ENCODE results near the gene DHRS9. TPM values are rescaled to one million over a fixed set of nuclear protein-coding genes. Genes with fewer than 3 reads are reported as not detected.

The DHRS9 gene
- total RNA-seq, 1 donor from 2014 or later = not detected

DNA sequence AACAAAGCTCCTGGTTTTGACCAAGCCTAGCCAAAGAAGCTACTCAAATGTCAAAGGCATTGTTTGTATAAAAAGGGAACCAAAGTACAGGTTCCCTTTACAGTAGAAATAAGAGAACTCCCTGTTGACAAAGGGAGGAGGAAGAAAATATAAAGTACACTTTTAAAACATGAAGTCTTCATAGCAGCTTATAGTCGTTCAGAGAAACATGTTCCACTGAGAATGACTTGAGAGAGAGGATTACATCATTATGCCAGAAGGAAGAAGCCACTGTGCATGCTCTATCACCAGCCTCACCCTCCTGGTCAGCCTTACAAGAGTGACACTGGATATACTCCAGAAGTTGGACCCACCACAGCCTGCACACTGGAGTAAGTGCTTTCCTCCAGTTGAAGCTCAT is 2.5 kb upstream of the DHRS9 start:
- Histone ChIP-seq H3K4me3 (no peak overlapping the region), H3K4me1 (no peaks in the 10 kb centered on the region), H3K36me3 (no peaks in the 10 kb centered on the region), H3K9me3 (no peaks in the 10 kb centered on the region), H3K27me3 (no peaks in the 10 kb centered on the region), H3K27ac (no peak overlapping the region)
- no peak for DNase-seq (ENCODE audit: low spot score in 2 of 2)
- intact Hi-C loops (cut with DNase I) = no loop called here
- TF ChIP-seq CTCF (IDR thresholded peaks at IDR 0.05) = no peak

GRCh38 chr2:169069833-169070232 is 470 bp downstream of the DHRS9 start:
- DNase-seq (ENCODE audit: low spot score in 2 of 2) = no peak
- intact Hi-C loops (cut with DNase I) = no loop called here
- Histone ChIP-seq H3K4me3 (no peak overlapping the region), H3K27ac (no peak overlapping the region), H3K4me1 (no peaks in the 10 kb centered on the region), H3K27me3 (no peaks in the 10 kb centered on the region), H3K9me3 (no peaks in the 10 kb centered on the region), H3K36me3 (no peaks in the 10 kb centered on the region)
- no peak for TF ChIP-seq CTCF (IDR thresholded peaks at IDR 0.05)

DNA sequence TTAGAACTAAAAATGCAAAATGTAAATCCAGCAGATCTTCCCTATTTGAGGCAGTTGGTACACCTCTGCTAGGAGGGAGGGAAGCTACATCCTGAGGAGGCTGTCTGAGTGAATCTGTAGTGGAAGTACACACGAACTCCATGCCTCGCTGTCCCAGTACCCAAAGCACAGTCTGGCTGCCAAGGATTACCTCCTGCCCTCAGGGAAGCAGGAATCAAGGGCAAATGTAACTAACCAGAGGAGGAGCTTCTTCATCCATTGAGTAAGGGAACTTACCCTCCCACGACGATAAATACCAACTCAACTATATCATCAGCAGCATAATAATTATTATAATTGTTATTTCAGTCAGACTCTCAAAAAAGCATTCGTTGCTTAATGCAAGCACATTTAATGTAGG is 2.1 kb downstream of the DHRS9 start:
- no peak for TF ChIP-seq CTCF (IDR thresholded peaks at IDR 0.05)
- Histone ChIP-seq H3K4me1 (no peaks in the 10 kb centered on the region), H3K27me3 (no peaks in the 10 kb centered on the region), H3K9me3 (no peaks in the 10 kb centered on the region), H3K27ac (no peak overlapping the region), H3K4me3 (no peak overlapping the region), H3K36me3 (no peaks in the 10 kb centered on the region)
- intact Hi-C loops (cut with DNase I) = no loop called here
- DNase-seq (ENCODE audit: low spot score in 2 of 2) = no peak

GRCh38 chr2:169072163-169072925 is 3.0 kb downstream of the DHRS9 start:
- H3K27me3 ChIP-seq = no peaks in the 10 kb centered on the region
- intact Hi-C loops (cut with DNase I) = no loop called here
- H3K27ac ChIP-seq = no peak overlapping the region
- no peak for DNase-seq (ENCODE audit: low spot score in 2 of 2)
- no peaks in the 10 kb centered on the region for H3K36me3 ChIP-seq
- H3K4me3 ChIP-seq = no peak overlapping the region
- TF ChIP-seq CTCF (IDR thresholded peaks at IDR 0.05) = no peak
- no peaks in the 10 kb centered on the region for H3K9me3 ChIP-seq
- no peaks in the 10 kb centered on the region for H3K4me1 ChIP-seq

DNA sequence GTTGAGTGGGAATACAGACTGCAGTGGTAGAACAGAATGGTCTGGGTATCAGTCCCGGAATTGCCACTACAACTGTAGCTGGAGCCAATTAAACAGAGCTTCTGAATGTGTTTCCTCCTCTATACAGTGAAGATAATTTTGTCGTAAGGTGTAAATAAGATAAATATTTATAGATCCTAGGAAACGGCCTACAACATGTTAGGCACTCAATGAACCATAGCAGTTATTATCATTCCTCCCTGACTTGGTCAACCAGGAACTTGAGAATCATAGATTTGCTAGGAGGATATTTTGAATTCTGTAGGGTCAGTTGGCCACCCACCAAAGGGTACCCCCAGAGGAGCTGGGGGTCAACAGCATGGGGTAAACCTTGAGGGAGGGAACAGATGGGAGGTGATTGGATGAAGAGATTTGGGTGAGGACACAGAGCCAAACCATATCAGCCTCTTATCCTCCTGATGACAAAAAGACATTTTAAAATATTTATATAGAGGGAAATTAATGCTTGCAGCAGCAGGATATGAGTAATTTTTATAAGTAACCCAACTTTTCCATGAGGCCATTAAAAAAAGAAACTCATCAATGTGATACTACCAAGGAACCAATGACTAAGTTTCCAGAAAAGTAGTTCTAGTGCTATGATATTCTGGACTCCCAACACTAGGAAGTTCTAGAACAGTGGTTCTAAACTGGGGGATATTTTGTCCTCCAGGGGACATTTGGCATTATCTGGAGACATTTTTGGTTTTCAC is 4.0 kb downstream of the DHRS9 start:
- DNase-seq (ENCODE audit: low spot score in 2 of 2) = no peak
- H3K27me3 ChIP-seq = no peaks in the 10 kb centered on the region
- intact Hi-C loops (cut with DNase I) = no loop called here
- no peak overlapping the region for H3K4me3 ChIP-seq
- no peak for TF ChIP-seq CTCF (IDR thresholded peaks at IDR 0.05)
- no peaks in the 10 kb centered on the region for H3K9me3 ChIP-seq
- H3K4me1 ChIP-seq = no peaks in the 10 kb centered on the region
- no peaks in the 10 kb centered on the region for H3K36me3 ChIP-seq
- no peak overlapping the region for H3K27ac ChIP-seq
